HG03571 (cell line): ENCODE measurements around the gene CD48.
A peak's percentile ranks its signal among the peaks of the same experiment; 100 is the strongest.
"Not testable (repeated sequence)": the region's sequence is repeated elsewhere in the genome, so short reads cannot be mapped to it uniquely, and the experiment has no call there.

ENCODE experiments used
- ATAC-seq: cut with Tn5 transposase; IDR thresholded peaks from one replicate; pipeline ENCODE4 v1.9.1; 2021; ENCODE audit not compliant: unreplicated experiment

CD48 gene

GRCh38 chr1:160716013-160716412 is 4.4 kb upstream of the CD48 start:
- ATAC-seq: no peak

GRCh38 chr1:160714034-160714648 is 2.5 kb upstream of the CD48 start:
- ATAC-seq: not testable (repeated sequence)

- no peak for ATAC-seq
These were observed 1.5 kb upstream of the CD48 start for GRCh38 chr1:160713161-160713560.

GRCh38 chr1:160712525-160713080 is 981 bp upstream of the CD48 start:
- ATAC-seq: peak; percentile 35

DNA sequence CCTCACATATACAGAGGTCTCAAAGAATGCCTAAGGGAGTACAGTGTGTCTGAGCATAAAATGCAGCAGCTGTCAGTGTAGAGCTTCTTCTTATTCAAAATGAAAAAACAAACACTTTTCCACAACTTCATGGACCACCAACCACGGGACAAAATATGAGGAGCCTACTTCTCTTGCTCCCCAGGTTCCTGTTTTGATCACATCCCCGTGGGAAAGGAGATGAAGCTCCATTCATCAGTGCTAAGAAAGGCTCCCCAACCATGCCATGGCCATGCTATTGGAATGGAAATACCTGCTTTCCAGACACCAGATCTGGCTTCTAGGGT is 383 bp downstream of the CD48 start:
- ATAC-seq: no peak

DNA sequence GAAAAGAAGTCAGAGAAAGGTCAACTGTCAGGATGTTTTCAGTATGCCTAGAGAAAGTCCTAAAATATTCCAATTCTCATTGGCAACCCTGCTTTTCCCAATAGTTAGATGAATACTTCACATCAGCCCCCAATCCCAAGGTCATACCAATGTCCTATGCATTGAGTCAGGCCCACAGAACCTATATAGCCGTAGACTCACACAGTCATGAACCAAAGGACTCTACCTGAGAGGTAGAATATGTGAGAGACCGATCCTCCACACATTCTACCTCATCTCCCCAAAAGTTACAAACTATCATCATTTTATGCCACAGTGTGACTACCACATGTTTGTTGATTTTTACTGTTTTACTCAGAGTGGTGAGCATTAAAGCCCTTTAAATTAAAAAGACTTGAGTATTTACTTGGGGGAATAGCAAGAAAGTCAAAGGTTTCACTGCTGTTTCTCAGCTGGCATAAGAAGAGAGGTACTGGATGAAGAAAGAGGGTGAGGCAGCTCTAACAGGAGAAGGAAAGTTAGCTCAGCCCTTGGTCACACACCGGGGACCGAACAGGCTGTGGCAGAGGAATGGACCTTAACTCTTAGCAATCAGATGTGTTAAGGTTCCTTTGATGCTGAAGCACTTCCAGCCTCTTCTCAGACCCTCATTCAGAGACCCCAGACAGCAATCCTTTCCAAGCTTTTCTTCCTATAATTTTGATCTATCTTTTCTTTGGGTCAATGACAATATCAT is 937 bp downstream of the CD48 start:
- ATAC-seq: no peak

GRCh38 chr1:160709715-160710114 is 1.9 kb downstream of the CD48 start:
- ATAC-seq: no peak

DNA sequence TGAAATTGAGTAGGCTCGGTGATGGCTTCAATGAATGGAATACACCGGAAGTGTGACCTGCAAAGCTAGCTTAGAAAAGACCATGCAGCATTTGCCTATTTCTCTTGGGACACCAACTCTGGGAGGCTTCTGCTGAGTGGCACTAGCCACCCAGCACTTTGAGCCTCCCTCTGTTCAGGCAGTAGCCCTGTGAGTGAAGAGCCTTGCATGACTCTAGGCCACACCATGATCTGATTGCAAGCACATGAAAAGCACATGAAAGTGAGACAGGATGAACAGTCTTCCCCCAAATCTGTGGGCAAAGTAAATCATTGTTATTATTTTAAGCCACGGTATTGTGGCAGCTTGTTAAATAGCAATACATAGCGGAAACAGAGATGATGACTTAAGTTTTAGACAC is 2.8 kb downstream of the CD48 start:
- ATAC-seq: peak; percentile 47

GRCh38 chr1:160708118-160708517 is 3.5 kb downstream of the CD48 start:
- ATAC-seq: no peak

DNA sequence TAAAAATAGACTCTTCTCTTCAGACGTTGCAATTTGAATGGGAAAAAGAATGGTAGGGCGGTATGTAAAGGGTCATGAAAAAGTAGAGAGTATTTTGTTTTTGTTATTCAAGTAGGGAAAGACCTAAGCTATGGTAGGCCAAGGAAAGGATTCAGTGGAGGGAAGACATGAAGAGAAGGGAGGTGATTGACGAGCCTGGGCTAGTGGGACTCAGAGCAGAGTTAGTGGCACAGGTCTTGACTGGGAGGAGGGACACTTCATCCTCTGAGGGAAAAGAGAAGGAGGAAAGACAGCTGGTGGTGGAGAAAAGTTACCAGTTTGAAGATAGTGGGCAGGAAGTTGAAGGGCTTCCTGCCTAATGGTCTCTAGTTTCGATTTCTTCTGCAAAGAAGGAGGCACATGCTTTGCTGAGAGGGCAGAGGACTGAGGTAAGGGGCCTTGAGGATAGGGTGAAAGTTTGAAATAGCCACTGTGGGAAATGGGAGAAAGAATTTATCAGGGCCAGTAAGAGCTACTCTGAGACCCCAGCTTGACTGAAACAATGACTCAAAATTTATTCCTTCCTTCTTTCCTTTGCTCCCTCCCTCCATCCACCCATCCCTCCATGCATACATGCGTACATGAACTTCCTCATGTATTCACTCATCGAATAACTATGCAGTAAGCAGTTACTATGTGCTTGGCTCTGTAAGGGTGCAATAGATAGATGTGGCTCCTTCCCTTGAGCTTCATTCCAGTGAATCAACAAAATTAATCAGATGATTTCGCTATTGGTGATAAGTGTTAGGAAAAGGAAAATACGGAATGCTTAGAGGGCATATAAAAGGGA is 4.2 kb downstream of the CD48 start:
- ATAC-seq: no peak

DNA sequence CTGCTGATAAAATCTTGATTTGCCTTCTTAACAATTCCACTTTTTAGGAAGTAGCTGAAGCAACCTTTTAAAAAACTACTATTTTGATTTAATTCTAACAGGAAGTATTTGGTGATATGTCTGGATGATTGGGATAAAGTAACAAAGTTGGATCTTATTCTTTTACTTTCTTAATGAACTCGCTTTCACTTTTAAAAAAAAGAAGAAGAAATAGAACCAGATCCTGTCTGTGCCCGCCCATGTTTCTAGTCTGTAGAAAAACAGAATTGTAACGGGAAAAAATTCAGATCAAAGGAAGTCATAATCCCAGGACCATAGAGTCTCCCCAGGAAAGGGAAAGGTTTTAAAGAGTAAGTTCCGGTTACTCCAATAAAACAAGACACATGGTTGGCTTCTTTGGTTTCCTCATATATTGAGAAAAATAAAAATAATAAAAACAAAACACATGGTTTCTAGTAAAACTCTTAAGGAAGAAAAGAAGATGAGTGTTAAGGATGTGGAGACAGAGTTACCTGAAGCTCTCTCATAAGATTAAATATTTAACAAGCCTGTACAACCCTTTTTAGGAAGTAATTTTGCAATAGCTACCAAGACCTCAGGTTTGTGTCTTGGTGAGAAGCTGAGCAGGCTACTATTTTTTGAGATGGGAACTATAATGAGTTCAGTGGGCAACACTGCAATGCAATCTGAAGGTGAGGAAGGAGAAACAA is 4.9 kb downstream of the CD48 start:
- no peak for ATAC-seq

- no peak for ATAC-seq
These were observed 5.9 kb downstream of the CD48 start for GRCh38 chr1:160705742-160706141.

GRCh38 chr1:160705212-160705621 is 6.4 kb downstream of the CD48 start:
- not testable (repeated sequence) for ATAC-seq

DNA sequence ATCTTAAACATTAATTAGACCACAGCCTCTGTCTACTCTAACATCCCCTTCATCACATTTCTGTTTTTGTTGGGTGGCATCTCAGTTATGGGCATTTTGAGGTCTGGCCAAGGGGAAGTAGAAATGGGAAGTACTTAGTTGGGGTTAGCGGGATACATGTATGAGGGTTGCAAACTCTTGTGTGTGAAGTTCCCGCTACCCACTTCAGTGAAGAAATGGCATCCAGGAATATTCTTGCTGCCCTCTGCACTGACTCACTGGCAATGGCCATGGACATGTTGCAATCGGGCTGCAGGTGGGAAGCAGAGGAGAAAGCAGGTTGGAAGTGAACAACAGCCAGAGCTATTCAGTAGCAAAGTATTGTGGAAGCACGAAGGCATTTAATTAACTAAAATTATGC is 7.4 kb downstream of the CD48 start:
- no peak for ATAC-seq

DNA sequence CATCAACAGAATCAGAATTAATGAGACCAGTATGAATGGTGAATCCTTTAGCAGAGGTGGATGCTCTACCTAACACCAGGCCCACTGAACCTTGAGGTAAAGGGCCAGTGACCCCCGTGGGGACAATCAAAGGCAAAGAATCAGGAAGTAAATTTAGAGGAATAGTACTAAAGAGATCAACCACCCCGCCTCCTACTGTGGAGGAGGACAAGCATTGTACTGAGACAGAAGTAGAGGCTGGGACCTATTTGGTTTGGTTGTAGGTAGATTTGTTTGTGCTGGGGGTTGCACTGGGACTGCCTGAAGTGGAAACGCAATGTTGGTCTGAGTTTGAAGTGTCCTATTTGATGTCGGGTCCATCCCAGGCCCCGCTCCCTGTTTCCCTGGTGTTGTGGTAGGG is 9.5 kb downstream of the CD48 start:
- ATAC-seq: no peak

DNA sequence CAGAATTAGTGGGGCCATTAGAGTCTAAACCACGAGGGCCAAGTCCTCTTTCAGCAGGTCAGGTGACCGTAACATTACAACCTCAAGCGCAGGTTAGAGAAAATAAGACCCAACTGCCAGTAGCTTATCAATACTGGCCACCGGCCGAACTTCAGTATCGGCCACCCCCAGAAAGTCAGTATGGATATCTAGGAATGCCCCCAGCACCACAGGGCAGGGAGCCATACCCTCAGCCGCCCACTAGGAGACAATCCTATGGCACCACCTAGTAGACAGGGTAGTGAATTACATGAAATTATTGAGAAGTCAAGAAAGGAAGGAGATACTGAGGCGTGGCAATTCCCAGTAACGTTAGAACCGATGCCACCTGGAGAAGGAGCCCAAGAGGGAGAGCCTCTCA is 19.2 kb downstream of the CD48 start:
- not testable (repeated sequence) for ATAC-seq

DNA sequence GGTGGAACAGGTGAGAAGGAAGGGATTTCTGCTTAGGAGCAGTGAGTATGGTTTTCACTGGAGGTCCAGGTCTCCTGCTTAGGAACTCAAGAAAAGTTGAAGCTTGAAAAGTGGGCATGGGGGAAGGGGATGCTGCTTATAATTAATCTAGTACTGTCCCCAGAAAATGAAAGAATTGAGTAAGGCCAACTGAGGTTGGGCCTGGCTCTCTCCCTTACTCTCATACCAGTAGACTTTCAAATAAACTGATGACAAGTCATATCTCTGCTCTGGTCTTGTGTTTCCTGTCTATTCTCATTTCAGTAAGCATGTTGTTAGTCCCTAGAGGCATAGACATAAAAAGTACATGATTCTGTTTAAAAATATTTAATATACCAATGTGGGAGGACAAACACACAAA is 26.4 kb downstream of the CD48 start:
- ATAC-seq: no peak

- no peak for ATAC-seq
These were observed 28.4 kb downstream of the CD48 start for GRCh38 chr1:160682983-160683865.

GRCh38 chr1:160681891-160682140 is 29.8 kb downstream of the CD48 start:
- ATAC-seq: no peak

DNA sequence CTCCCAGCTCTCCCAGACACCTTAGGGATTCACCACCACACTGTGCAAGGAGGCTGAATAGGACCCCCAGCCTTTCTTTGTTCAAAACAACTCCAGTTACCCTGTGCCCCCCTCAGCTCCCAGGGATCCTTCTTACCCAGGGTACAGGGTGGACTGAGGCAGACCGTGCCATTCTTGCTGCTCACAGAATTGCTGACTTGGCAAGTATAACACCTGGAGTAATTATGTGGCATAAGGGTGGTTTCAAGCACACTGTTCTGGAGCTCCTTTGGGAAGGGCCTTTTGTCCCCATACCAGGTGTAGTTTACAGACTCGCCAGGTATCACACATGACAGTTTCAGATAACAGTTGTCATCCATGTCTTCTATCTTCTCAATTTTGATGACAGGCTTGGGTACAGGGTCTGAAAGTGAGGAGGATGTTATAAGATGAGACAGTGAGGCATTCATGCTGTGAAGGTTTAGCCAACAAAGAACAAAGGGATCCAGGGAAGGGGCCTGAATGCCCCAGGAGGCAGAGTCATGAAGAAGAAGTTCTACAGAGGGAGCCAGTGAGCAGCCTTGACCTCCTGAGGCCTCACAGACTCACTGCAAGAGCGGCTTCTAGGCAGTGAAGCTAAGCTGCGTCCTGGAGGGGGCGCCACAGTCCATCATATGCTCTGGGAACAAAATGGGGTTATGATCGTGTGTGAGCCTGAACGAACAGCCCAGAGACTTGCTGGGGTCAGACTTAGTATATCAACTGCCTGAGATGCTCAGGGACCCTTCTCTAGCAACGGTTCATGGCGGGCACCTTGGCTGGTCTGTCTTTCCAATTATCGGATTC is 30.3 kb downstream of the CD48 start:
- no peak for ATAC-seq
